ENCODE measurements around the gene CCR7. TPM values are rescaled to one million over a fixed set of nuclear protein-coding genes. Genes with fewer than 3 reads are reported as not detected.

Gene CCR7
- total RNA-seq, 6 experiments from 2014 or later, result not detected

DNA sequence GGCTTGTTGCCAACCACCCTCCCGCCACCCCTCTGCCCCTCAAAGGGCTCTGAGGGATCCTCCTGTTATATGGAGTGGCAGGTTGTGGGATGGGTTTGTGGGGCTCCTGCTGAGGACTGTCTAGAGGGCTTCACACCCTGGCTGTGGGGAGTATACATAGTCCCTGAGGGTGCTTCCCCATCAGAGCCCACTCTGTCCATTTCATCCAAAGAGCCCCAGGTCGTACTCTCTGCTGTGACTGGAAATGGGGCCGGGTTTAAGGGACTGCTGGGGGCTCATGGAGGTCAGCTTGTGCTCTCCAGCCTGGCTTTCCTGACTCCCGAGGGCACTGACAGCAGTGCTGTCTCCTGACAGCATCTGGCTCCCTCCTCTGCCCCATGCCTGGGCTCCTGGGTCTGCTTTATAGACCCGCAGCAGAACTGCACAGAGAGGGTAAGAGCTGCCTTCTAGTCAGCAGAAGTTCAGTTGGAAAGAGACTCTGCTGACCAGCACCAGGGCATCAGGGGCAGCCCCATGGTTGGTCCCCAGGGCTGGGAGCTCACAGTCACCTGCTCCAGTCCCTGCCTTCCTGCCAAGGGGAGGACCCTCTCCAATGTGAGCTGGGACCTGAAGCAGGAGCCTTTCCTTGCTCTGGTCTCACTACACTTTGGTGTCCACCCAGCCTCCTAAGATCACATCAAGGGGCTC lies 46.0 kb downstream of the CCR7 start:
- Mint-ChIP-seq H3K9me3 (peaks cover 3% of the 10 kb centered on the region; the same call in 1 of the 2 replicates), H3K4me1 (ENCODE audit: low read depth) (peaks cover 71% of the 10 kb centered on the region), H3K4me3 (no peak overlapping the region), H3K27ac (peak overlapping the region; percentile 51; the same call in 1 of the 2 replicates), H3K36me3 (ENCODE audit: low read depth) (no peaks in the 10 kb centered on the region), H3K27me3 (ENCODE audit: insufficient read depth) (no peaks in the 10 kb centered on the region)
- TF ChIP-seq, protein P1, sequence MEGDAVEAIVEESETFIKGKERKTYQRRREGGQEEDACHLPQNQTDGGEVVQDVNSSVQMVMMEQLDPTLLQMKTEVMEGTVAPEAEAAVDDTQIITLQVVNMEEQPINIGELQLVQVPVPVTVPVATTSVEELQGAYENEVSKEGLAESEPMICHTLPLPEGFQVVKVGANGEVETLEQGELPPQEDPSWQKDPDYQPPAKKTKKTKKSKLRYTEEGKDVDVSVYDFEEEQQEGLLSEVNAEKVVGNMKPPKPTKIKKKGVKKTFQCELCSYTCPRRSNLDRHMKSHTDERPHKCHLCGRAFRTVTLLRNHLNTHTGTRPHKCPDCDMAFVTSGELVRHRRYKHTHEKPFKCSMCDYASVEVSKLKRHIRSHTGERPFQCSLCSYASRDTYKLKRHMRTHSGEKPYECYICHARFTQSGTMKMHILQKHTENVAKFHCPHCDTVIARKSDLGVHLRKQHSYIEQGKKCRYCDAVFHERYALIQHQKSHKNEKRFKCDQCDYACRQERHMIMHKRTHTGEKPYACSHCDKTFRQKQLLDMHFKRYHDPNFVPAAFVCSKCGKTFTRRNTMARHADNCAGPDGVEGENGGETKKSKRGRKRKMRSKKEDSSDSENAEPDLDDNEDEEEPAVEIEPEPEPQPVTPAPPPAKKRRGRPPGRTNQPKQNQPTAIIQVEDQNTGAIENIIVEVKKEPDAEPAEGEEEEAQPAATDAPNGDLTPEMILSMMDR (IDR thresholded peaks at IDR 0.05), result no peak
- no peak for DNase-seq

DNA sequence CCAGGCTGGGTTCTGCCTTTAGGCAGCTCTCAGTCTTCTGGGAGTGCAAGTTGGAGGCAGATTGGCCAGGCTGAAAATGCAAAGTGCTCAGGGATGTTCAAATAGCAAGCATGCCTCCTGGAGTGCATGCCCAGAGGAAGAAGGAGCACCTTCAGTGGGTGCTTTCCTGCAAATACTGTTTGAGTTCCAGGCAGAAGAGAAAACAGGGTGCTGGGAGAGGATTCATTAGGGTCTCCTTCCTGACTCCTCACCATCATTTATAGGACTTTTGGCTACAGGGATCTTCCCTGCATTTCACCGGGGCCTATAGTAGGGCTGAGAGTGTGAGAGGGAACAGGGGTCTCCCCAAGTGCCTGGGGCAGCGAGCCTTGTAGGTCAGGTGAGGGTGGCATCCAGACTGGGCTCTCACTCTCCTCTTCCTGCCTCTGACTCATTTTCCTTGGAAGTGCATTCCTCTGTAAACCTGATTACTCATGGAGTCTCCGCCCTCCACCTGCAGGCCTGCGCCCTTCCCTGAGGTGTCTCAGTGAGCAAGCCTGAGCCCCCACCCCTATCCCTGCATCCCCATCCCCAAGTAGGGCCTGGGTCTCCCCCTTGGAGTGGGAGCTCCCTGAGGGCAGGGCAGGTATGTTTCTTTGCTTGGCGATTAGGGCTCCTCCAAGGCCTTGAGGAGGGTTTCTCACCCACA lies 46.7 kb downstream of the CCR7 start:
- TF ChIP-seq, protein P1 (IDR thresholded peaks at IDR 0.05), result no peak

DNA sequence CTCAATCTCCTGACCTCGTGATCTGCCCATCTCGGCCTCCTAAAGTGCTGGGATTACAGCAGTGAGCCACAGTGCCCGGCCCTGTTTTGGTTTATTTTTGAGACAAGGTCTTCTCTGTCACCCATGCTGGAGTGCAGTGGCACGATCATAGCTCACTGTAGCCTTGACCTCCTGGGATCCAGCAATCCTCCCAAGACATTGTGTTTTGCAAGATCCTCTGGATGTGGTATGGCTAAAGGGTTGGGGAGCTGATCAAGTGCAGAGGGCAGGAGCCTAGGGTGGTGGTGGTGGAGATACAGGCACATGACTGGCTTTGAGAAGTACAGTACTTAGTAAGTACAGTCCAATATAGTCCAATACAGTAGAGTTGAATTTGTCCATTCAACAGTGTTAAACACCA lies 47.3 kb downstream of the CCR7 start:
- Mint-ChIP-seq H3K36me3 (ENCODE audit: low read depth) (no peaks in the 10 kb centered on the region), H3K27me3 (ENCODE audit: insufficient read depth) (no peaks in the 10 kb centered on the region), H3K9me3 (no peaks in the 10 kb centered on the region), H3K4me1 (ENCODE audit: low read depth) (peaks cover 71% of the 10 kb centered on the region), H3K4me3 (no peak overlapping the region), H3K27ac (peak overlapping the region; percentile 64)
- TF ChIP-seq, protein P1 (IDR thresholded peaks at IDR 0.05), result no peak
- DNase-seq, result no peak

More for the DNA sequence above, 46.7 kb downstream of the CCR7 start:
- Mint-ChIP-seq H3K4me1 (ENCODE audit: low read depth) (peaks cover 71% of the 10 kb centered on the region), H3K9me3 (no peaks in the 10 kb centered on the region), H3K27ac (peak overlapping the region; percentile 64), H3K27me3 (ENCODE audit: insufficient read depth) (no peaks in the 10 kb centered on the region), H3K36me3 (ENCODE audit: low read depth) (no peaks in the 10 kb centered on the region), H3K4me3 (no peak overlapping the region)
- peak; percentile 30 for DNase-seq

DNA sequence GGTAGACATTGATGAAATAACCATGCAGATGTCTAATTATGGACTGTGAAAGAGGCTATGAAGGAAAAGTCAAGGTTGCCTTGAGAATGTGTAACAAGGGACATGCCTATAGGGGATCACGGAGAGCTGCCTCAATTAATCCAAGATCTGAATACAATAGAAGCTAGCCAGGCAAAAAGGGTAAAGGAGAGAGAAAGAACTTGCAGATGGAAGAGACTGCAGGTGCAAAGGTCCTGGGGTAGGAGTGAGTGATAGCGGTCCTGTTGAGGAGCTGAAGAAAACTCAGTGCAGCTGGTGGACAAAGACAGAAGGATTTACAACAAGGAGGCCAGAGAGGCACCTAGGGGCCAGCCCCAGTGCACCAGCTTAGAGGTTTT lies 48.0 kb downstream of the CCR7 start:
- DNase-seq, result no peak
- peaks cover 66% of the 10 kb centered on the region for H3K4me1 Mint-ChIP-seq (ENCODE audit: low read depth)
- peak overlapping the region; percentile 46; the same call in 1 of the 2 replicates for H3K4me3 Mint-ChIP-seq
- no peaks in the 10 kb centered on the region for H3K36me3 Mint-ChIP-seq (ENCODE audit: low read depth)
- H3K27ac Mint-ChIP-seq, result peak overlapping the region; percentile 74
- H3K27me3 Mint-ChIP-seq (ENCODE audit: insufficient read depth), result no peaks in the 10 kb centered on the region; the same call in 1 of the 2 replicates
- H3K9me3 Mint-ChIP-seq, result no peaks in the 10 kb centered on the region
- TF ChIP-seq, protein P1 (IDR thresholded peaks at IDR 0.05), result no peak

DNA sequence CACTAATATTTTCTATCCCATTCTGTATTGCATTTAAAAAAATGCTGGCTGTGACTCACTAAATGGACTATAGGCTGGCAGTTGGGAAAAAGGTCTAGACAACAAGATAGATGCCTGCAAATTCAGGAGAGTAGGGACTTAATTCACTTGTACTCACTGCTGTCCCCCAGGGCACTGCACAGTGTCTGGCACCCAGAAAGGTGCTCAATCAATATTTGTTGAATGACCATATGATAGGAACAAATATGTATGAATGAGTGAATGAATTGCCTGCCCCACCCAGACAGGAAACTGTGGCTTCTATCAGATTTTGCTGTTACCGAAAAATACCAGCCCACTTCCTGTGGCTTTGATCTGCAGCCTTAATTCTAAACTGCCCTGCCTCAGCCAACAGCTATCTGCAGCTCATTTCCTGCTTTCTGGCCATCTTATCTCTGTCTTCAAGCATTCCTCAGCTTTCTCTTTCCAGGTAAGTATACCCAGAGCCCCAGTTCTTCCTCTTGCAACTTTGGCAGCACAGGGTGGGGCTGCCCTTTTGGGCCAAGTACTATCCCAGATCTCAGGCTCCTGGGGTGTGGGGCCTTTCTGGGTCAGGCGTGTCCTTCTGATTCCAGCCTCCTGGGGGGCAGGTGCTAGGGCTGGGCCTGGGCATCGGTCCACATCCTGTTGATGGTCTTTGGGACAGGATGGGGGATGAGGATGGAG lies 48.5 kb downstream of the CCR7 start:
- H3K4me3 Mint-ChIP-seq, result peak overlapping the region; percentile 46
- TF ChIP-seq, protein P1 (IDR thresholded peaks at IDR 0.05), result no peak
- H3K4me1 Mint-ChIP-seq (ENCODE audit: low read depth), result peaks cover 66% of the 10 kb centered on the region

More for the DNA sequence above, 48.5 kb downstream of the CCR7 start:
- DNase-seq, result no peak
- Mint-ChIP-seq H3K27ac (peak overlapping the region; percentile 74), H3K27me3 (ENCODE audit: insufficient read depth) (peaks cover 1% of the 10 kb centered on the region; the same call in 1 of the 2 replicates), H3K9me3 (no peaks in the 10 kb centered on the region), H3K36me3 (ENCODE audit: low read depth) (no peaks in the 10 kb centered on the region)

Measured in HFFc6 (cell line).